ENCODE data around the gene ENKUR. TPM values are rescaled to one million over a fixed set of nuclear protein-coding genes. Genes with fewer than 3 reads are reported as not detected.
A peak's percentile ranks its signal among the peaks of the same experiment; 100 is the strongest.

ENKUR gene
- total RNA-seq, 1 experiment from 2014 or later: 0.32 TPM

GRCh38 chr10:25063644-25064043 is 47.7 kb upstream of the ENKUR start:
- ChIA-PET CTCF (no interaction called here), RAD21 (ENCODE audit: low non-redundant PET in 1 of 2, low total read pairs in 2 of 2, uncharacterized antibody in 2 of 2, unreplicated experiment in 2 of 2) (no interaction called here)

GRCh38 chr10:25063157-25063556 is 47.2 kb upstream of the ENKUR start:
- intact Hi-C loops (cut with micrococcal nuclease): loop anchor here (2.0 to 10.0 kb wide), 3 partner anchors 46 to 238 kb away; partner anchors contain the start of genes ENKUR and THNSL1
- Histone ChIP-seq H3K79me2 (ENCODE audit: insufficient read depth, low read length) (no peaks in the 10 kb centered on the region), H3K9me2 (ENCODE audit: insufficient read depth) (no peaks in the 10 kb centered on the region), H3K4me2 (ENCODE audit: low read length) (peak overlapping the region; percentile 81; the same call in 1 of the 2 replicates), H3K9me3 (ENCODE audit: control insufficient read depth in 1 of 2, insufficient read depth in 1 of 2, low read depth in 1 of 2, low read length in 2 of 2) (no peaks in the 10 kb centered on the region), H3K4me1 (ENCODE audit: control insufficient read depth in 1 of 2, insufficient read depth in 2 of 2, low read length in 2 of 2) (peaks cover 31 to 59% of the 10 kb centered on the region in 2 experiments), H3K4me3 (replicated peaks in 1 of 2; ENCODE audit: low read depth in 1 of 2, low read length in 2 of 2) (no peak overlapping the region), H3K27ac (ENCODE audit: low read depth, low read length) (no peak overlapping the region), H3K36me3 (ENCODE audit: control insufficient read depth in 1 of 2, insufficient read depth in 2 of 2, low read length in 2 of 2) (no peaks in the 10 kb centered on the region), H3K27me3 (ENCODE audit: insufficient read depth, low read length) (no peaks in the 10 kb centered on the region), H3K9ac (ENCODE audit: low read length) (no peak overlapping the region), H2AFZ (ENCODE audit: low read depth, low read length, poor library complexity, severe bottlenecking) (peak overlapping the region; percentile 65), H4K20me1 (ENCODE audit: insufficient read depth) (no peaks in the 10 kb centered on the region)
- DNase-seq (ENCODE audit: low read depth, low spot score): no peak
- ChIA-PET RAD21 (ENCODE audit: low non-redundant PET in 1 of 2, low total read pairs in 2 of 2, uncharacterized antibody in 2 of 2, unreplicated experiment in 2 of 2) (no interaction called here), POLR2A (no interaction called here), CTCF (no interaction called here)
- TF ChIP-seq CTCF (IDR thresholded peaks at IDR 0.05 in 2 of 3, conservative IDR thresholded peaks at IDR 0.05 in 1 of 3; ENCODE audit: borderline replicate concordance in 1 of 3, insufficient read depth in 1 of 3, low read depth in 2 of 3, low read length in 2 of 3): no peak
- no peak for TF ChIP-seq CEBPB (IDR thresholded peaks at IDR 0.05; ENCODE audit: low read depth)
- no peak for TF ChIP-seq EZH2phosphoT487 (IDR thresholded peaks at IDR 0.05; ENCODE audit: borderline replicate concordance)
- no peak for TF ChIP-seq ZNF274 (IDR thresholded peaks at IDR 0.05; ENCODE audit: low read depth, low read length)
- TF ChIP-seq ZFX (IDR thresholded peaks at IDR 0.05): no peak
- TF ChIP-seq TCF7L2 (IDR thresholded peaks at IDR 0.05; ENCODE audit: borderline replicate concordance, extremely low read depth, insufficient read depth, insufficient read length): no peak
- no peak for TF ChIP-seq CBX3 (IDR thresholded peaks at IDR 0.05; ENCODE audit: low read depth)
- no peak for TF ChIP-seq MAX (IDR thresholded peaks at IDR 0.05)
- BruUV-seq (replicated peaks): no TSS peak
- no peak for ATAC-seq

More at GRCh38 chr10:25063644-25064043, 47.7 kb upstream of the ENKUR start:
- no peaks in the 10 kb centered on the region for H3K9me2 ChIP-seq (ENCODE audit: insufficient read depth)
- H3K9me3 ChIP-seq (ENCODE audit: control insufficient read depth in 1 of 2, insufficient read depth in 1 of 2, low read depth in 1 of 2, low read length in 2 of 2): no peaks in the 10 kb centered on the region
- H2AFZ ChIP-seq (ENCODE audit: low read depth, low read length, poor library complexity, severe bottlenecking): peak overlapping the region; percentile 65
- no peak overlapping the region for H3K4me3 ChIP-seq (replicated peaks in 1 of 2; ENCODE audit: low read depth in 1 of 2, low read length in 2 of 2)
- H3K79me2 ChIP-seq (ENCODE audit: insufficient read depth, low read length): no peaks in the 10 kb centered on the region
- no peak for ATAC-seq
- no peaks in the 10 kb centered on the region for H4K20me1 ChIP-seq (ENCODE audit: insufficient read depth)
- no peak for DNase-seq (ENCODE audit: low read depth, low spot score)
- H3K4me2 ChIP-seq (ENCODE audit: low read length): no peak overlapping the region
- H3K27ac ChIP-seq (ENCODE audit: low read depth, low read length): no peak overlapping the region
- H3K4me1 ChIP-seq (ENCODE audit: control insufficient read depth in 1 of 2, insufficient read depth in 2 of 2, low read length in 2 of 2): peaks cover 31 to 63% of the 10 kb centered on the region in 2 experiments
- H3K27me3 ChIP-seq (ENCODE audit: insufficient read depth, low read length): no peaks in the 10 kb centered on the region
- intact Hi-C loops (cut with micrococcal nuclease): loop anchor here (2.0 to 10.0 kb wide), 3 partner anchors 47 to 239 kb away; partner anchors contain the start of genes ENKUR and THNSL1
- no TSS peak for BruUV-seq (replicated peaks)
- no peak for TF ChIP-seq EGR1 (IDR thresholded peaks at IDR 0.05; ENCODE audit: low read depth)
- TF ChIP-seq EZH2 (IDR thresholded peaks at IDR 0.05): no peak
- TF ChIP-seq EZH2phosphoT487 (IDR thresholded peaks at IDR 0.05; ENCODE audit: borderline replicate concordance): no peak
- POLR2A ChIA-PET: no interaction called here
- H3K36me3 ChIP-seq (ENCODE audit: control insufficient read depth in 1 of 2, insufficient read depth in 2 of 2, low read length in 2 of 2): no peaks in the 10 kb centered on the region
- no peak overlapping the region for H3K9ac ChIP-seq (ENCODE audit: low read length)

All from HCT116 (cell line).